ENCODE measurements around the gene IL24.
A peak's percentile ranks its signal among the peaks of the same experiment; 100 is the strongest.
"Not testable (repeated sequence)": the region's sequence is repeated elsewhere in the genome, so short reads cannot be mapped to it uniquely, and the experiment has no call there.

Gene IL24

GRCh38 chr1:206905295-206906164, 8.3 kb downstream of the IL24 start:
- peak; percentile 46 for DNase-seq

GRCh38 chr1:206907304-206907991, 10.2 kb downstream of the IL24 start:
- no peak for DNase-seq

GRCh38 chr1:206908038-206908437, 10.8 kb downstream of the IL24 start:
- DNase-seq: no peak

GRCh38 chr1:206909161-206909882, 12.1 kb downstream of the IL24 start:
- DNase-seq: peak; percentile 53

- no peak for DNase-seq
Measured at GRCh38 chr1:206909883-206910318, 12.7 kb downstream of the IL24 start.

GRCh38 chr1:206911064-206911663, 13.9 kb downstream of the IL24 start:
- no peak for DNase-seq

GRCh38 chr1:206912445-206913095, 15.3 kb downstream of the IL24 start:
- no peak for DNase-seq

- DNase-seq: no peak
Measured at GRCh38 chr1:206913766-206914537, 16.7 kb downstream of the IL24 start.

GRCh38 chr1:206915030-206915735, 17.9 kb downstream of the IL24 start:
- no peak for DNase-seq

- no peak for DNase-seq
Measured at GRCh38 chr1:206916000-206916709, 18.9 kb downstream of the IL24 start.

- DNase-seq: no peak
Measured at GRCh38 chr1:206918076-206918475, 20.8 kb downstream of the IL24 start.

- no peak for DNase-seq
Measured at GRCh38 chr1:206921772-206922265, 24.6 kb downstream of the IL24 start, which contains the start of gene FCMR. TSS of gene FCMR (minus strand) at chr1:206921941. CDS start at chr1:206921854, 87 bp downstream.

GRCh38 chr1:206922524-206922923, 25.3 kb downstream of the IL24 start:
- no peak for DNase-seq

GRCh38 chr1:206923009-206923960, 26.0 kb downstream of the IL24 start:
- peak; percentile 51 for DNase-seq

GRCh38 chr1:206923961-206924557, 26.8 kb downstream of the IL24 start:
- not testable (repeated sequence) for DNase-seq

GRCh38 chr1:206924592-206925105, 27.4 kb downstream of the IL24 start:
- DNase-seq: no peak

- DNase-seq: no peak
Measured at GRCh38 chr1:206925106-206925736, 28.0 kb downstream of the IL24 start.

GRCh38 chr1:206926286-206926685, 29.0 kb downstream of the IL24 start:
- no peak for DNase-seq
